ENCODE results near the gene PPP2R5C.

Gene PPP2R5C

GRCh38 chr14:101845496-101845895, 84.0 kb downstream of the PPP2R5C start:
- no peak for DNase-seq

GRCh38 chr14:101845896-101846295, 84.4 kb downstream of the PPP2R5C start:
- DNase-seq, result no peak

- DNase-seq, result no peak
These were observed 87.6 kb downstream of the PPP2R5C start for GRCh38 chr14:101849125-101849524.

- no peak for DNase-seq
These were observed 88.1 kb downstream of the PPP2R5C start for GRCh38 chr14:101849640-101850039.

GRCh38 chr14:101851183-101851582, 89.7 kb downstream of the PPP2R5C start:
- no peak for DNase-seq

GRCh38 chr14:101851736-101852405, 90.4 kb downstream of the PPP2R5C start:
- DNase-seq, result no peak

- no peak for DNase-seq
These were observed 91.3 kb downstream of the PPP2R5C start for GRCh38 chr14:101852785-101853184.

- no peak for DNase-seq
These were observed 92.0 kb downstream of the PPP2R5C start for GRCh38 chr14:101853455-101854018.

GRCh38 chr14:101854366-101854765, 92.9 kb downstream of the PPP2R5C start:
- DNase-seq, result no peak

GRCh38 chr14:101855958-101856357, 94.4 kb downstream of the PPP2R5C start:
- no peak for DNase-seq

- DNase-seq, result no peak
These were observed 95.0 kb downstream of the PPP2R5C start for GRCh38 chr14:101856536-101856935.

- DNase-seq, result no peak
These were observed 95.7 kb downstream of the PPP2R5C start for GRCh38 chr14:101857226-101857625.

- DNase-seq, result no peak
These were observed 97.5 kb downstream of the PPP2R5C start for GRCh38 chr14:101858791-101859537.

GRCh38 chr14:101859538-101859902, 98.0 kb downstream of the PPP2R5C start:
- DNase-seq, result no peak

- DNase-seq, result no peak
These were observed 98.4 kb downstream of the PPP2R5C start for GRCh38 chr14:101859958-101860357.

- no peak for DNase-seq
These were observed 100.0 kb downstream of the PPP2R5C start for GRCh38 chr14:101861464-101861863.

GRCh38 chr14:101862177-101862576, 100.7 kb downstream of the PPP2R5C start:
- DNase-seq, result no peak

- DNase-seq, result no peak
These were observed 101.2 kb downstream of the PPP2R5C start for GRCh38 chr14:101862711-101863110.

- no peak for DNase-seq
These were observed 103.8 kb downstream of the PPP2R5C start for GRCh38 chr14:101865288-101865687.

- no peak for DNase-seq
These were observed 106.3 kb downstream of the PPP2R5C start for GRCh38 chr14:101867854-101868253.

GRCh38 chr14:101869217-101869616, 107.7 kb downstream of the PPP2R5C start:
- DNase-seq, result no peak

- DNase-seq, result no peak
These were observed 108.9 kb downstream of the PPP2R5C start for GRCh38 chr14:101870273-101870939.

GRCh38 chr14:101872346-101872745, 110.8 kb downstream of the PPP2R5C start:
- DNase-seq, result no peak
